Loucy (cell line): ENCODE data around the gene TRPM3.

Experiments used
- H2AFZ ChIP-seq: fragments of 200-600 bp; sonication (generic); 2 replicates; pipeline ENCODE4 v1.6.0; 2016; ENCODE audit warnings: antibody characterized with exemption, mild to moderate bottlenecking, low read length, moderate library complexity
- H3F3A ChIP-seq: fragments of 200-600 bp; 2 replicates; pipeline ENCODE4 v1.6.0; 2016; ENCODE audit warnings: antibody characterized with exemption, low read depth, mild to moderate bottlenecking
- H3K27me3 ChIP-seq: fragments of 200-600 bp; sonication (generic); 2 replicates; pipeline ENCODE4 v1.6.1; 2014; ENCODE audit warnings: low read length, mild to moderate bottlenecking; ENCODE audit not compliant: insufficient read depth, poor library complexity, severe bottlenecking
- H3K36me3 ChIP-seq: fragments of 200-600 bp; sonication (generic); 2 replicates; pipeline ENCODE4 v1.6.1; 2016; ENCODE audit warnings: low read length; ENCODE audit not compliant: insufficient read depth
- H3K4me1 ChIP-seq: fragments of 200-600 bp; sonication (generic); 2 replicates; pipeline ENCODE4 v1.5.1; 2014; ENCODE audit warnings: low read length, mild to moderate bottlenecking; ENCODE audit not compliant: insufficient read depth, poor library complexity, severe bottlenecking
- H3K4me2 ChIP-seq: fragments of 200-600 bp; sonication (generic); 2 replicates; pipeline ENCODE4 v1.6.0; 2014; ENCODE audit warnings: antibody characterized with exemption, low read length, low read depth, mild to moderate bottlenecking; ENCODE audit not compliant: poor library complexity, severe bottlenecking
- H3K4me3 ChIP-seq: fragments of 200-600 bp; sonication (generic); 2 replicates; pipeline ENCODE4 v1.5.1; 2014; ENCODE audit warnings: low read length, mild to moderate bottlenecking, mixed read lengths; ENCODE audit not compliant: poor library complexity, severe bottlenecking
- H3K79me2 ChIP-seq: fragments of 200-600 bp; sonication (generic); 2 replicates; pipeline ENCODE4 v1.6.1; 2014; ENCODE audit warnings: low read length; ENCODE audit not compliant: insufficient read depth
- H3K9ac ChIP-seq: fragments of 200-600 bp; sonication (generic); 2 replicates; pipeline ENCODE4 v1.6.0; 2014; ENCODE audit warnings: mild to moderate bottlenecking, low read depth, low read length, moderate library complexity; ENCODE audit not compliant: poor library complexity, severe bottlenecking
- H3K9me2 ChIP-seq: fragments of 200-600 bp; sonication (generic); replicated peaks from 2 replicates; pipeline ENCODE4 v1.6.1; 2016; ENCODE audit warnings: low read depth, low read length, mixed read lengths
- H3K9me3 ChIP-seq: fragments of 200-600 bp; sonication (generic); 2 replicates; pipeline ENCODE4 v1.6.1; 2014; ENCODE audit warnings: mild to moderate bottlenecking, antibody characterized with exemption, low read length, low read depth; ENCODE audit not compliant: insufficient read depth
- H4K20me1 ChIP-seq: fragments of 200-600 bp; sonication (generic); 2 replicates; pipeline ENCODE4 v1.6.0; 2014; ENCODE audit warnings: antibody characterized with exemption, low read length, mild to moderate bottlenecking; ENCODE audit not compliant: insufficient read depth, poor library complexity, severe bottlenecking
- CTCF ChIP-seq: fragments of 200-600 bp; sonication (generic); conservative IDR thresholded peaks from 2 replicates; pipeline ENCODE4 v1.5.1; 2014; ENCODE audit warnings: mild to moderate bottlenecking, antibody characterized with exemption, low read length
- EZH2phosphoT487 ChIP-seq: fragments of 200-600 bp; IDR thresholded peaks from 2 replicates; pipeline ENCODE4 v1.6.1; 2018; ENCODE audit warnings: antibody characterized with exemption, mild to moderate bottlenecking, moderate library complexity, borderline replicate concordance

The TRPM3 gene

DNA sequence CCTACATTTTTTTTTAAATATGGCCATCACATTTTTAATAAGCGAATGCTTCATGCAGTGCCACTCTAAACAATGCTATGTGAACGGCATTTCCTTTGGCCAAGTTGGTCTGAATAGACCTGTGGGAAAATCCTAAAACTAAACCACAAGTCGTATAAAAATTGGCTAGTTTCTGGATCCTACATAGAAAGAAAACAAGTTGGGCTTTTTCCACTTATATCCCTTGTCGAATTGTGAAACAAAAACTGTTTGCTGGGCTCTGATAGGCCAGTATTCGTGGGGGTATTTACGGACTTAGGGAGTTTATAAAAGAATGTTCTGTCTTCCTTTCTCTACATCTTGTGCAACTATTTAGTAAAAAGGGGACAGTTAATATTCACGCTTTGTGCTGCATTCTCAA lies 553.9 kb downstream of the TRPM3 start:
- Histone ChIP-seq H3K4me3 (no peak overlapping the region), H3K9me3 (no peaks in the 10 kb centered on the region), H2AFZ (no peak overlapping the region), H4K20me1 (no peaks in the 10 kb centered on the region), H3K4me1 (peaks cover 22% of the 10 kb centered on the region), H3F3A (no peaks in the 10 kb centered on the region), H3K79me2 (no peaks in the 10 kb centered on the region), H3K4me2 (no peak overlapping the region), H3K9me2 (no peaks in the 10 kb centered on the region), H3K36me3 (no peaks in the 10 kb centered on the region), H3K27me3 (no peaks in the 10 kb centered on the region), H3K9ac (no peak overlapping the region)
- TF ChIP-seq CTCF = no peak
- no peak for TF ChIP-seq EZH2phosphoT487

GRCh38 chr9:70566751-70567150 lies 554.7 kb downstream of the TRPM3 start:
- Histone ChIP-seq H3K4me1 (peaks cover 22% of the 10 kb centered on the region), H3K36me3 (no peaks in the 10 kb centered on the region)

DNA sequence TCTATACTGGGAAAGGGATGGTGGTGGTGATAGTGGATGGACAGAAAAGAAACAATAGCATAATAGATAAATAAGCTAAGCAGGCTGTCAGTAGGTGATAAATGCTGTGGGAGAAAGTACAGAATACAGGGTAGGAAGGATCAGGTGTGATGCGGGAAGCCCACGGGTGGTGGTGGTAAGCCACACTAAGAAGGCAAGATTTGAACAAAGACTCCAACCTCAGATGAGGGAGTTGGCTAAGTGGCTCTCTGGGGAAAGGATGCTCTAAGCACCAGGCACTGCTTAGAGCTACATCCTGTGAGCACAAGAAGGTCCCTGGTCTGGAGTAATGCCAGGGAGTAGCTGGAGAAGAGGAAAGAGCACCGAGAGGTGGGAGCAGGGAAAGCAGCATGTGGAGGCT lies 555.4 kb downstream of the TRPM3 start:
- no peak overlapping the region for H3K4me2 ChIP-seq
- H3K79me2 ChIP-seq = no peaks in the 10 kb centered on the region
- no peak overlapping the region for H3K9ac ChIP-seq
- H4K20me1 ChIP-seq = no peaks in the 10 kb centered on the region
- no peaks in the 10 kb centered on the region for H3K36me3 ChIP-seq
- no peaks in the 10 kb centered on the region for H3K9me3 ChIP-seq
- H3K4me1 ChIP-seq = peaks cover 22% of the 10 kb centered on the region
- no peaks in the 10 kb centered on the region for H3K9me2 ChIP-seq
- TF ChIP-seq CTCF (no peak), EZH2phosphoT487 (no peak)
- H2AFZ ChIP-seq = no peak overlapping the region
- H3F3A ChIP-seq = no peaks in the 10 kb centered on the region
- no peaks in the 10 kb centered on the region for H3K27me3 ChIP-seq
- H3K4me3 ChIP-seq = no peak overlapping the region

More at GRCh38 chr9:70566751-70567150, 554.7 kb downstream of the TRPM3 start:
- no peak for TF ChIP-seq EZH2phosphoT487
- TF ChIP-seq CTCF = no peak
- no peaks in the 10 kb centered on the region for H3K9me2 ChIP-seq
- H3F3A ChIP-seq = no peaks in the 10 kb centered on the region
- no peak overlapping the region for H2AFZ ChIP-seq
- no peaks in the 10 kb centered on the region for H3K27me3 ChIP-seq
- no peak overlapping the region for H3K4me3 ChIP-seq
- H3K9me3 ChIP-seq = no peaks in the 10 kb centered on the region
- no peak overlapping the region for H3K9ac ChIP-seq
- H3K79me2 ChIP-seq = no peaks in the 10 kb centered on the region
- no peaks in the 10 kb centered on the region for H4K20me1 ChIP-seq
- H3K4me2 ChIP-seq = no peak overlapping the region
